GM21528 (cell line): Measurements from ENCODE around the gene SYNGR2.

Experiments
- ATAC-seq: cut with Tn5 transposase; IDR thresholded peaks from one replicate; pipeline ENCODE4 v1.9.1; 2021; ENCODE audit warnings: mild to moderate bottlenecking, moderate library complexity; ENCODE audit not compliant: unreplicated experiment, low FRiP score

The SYNGR2 gene

DNA sequence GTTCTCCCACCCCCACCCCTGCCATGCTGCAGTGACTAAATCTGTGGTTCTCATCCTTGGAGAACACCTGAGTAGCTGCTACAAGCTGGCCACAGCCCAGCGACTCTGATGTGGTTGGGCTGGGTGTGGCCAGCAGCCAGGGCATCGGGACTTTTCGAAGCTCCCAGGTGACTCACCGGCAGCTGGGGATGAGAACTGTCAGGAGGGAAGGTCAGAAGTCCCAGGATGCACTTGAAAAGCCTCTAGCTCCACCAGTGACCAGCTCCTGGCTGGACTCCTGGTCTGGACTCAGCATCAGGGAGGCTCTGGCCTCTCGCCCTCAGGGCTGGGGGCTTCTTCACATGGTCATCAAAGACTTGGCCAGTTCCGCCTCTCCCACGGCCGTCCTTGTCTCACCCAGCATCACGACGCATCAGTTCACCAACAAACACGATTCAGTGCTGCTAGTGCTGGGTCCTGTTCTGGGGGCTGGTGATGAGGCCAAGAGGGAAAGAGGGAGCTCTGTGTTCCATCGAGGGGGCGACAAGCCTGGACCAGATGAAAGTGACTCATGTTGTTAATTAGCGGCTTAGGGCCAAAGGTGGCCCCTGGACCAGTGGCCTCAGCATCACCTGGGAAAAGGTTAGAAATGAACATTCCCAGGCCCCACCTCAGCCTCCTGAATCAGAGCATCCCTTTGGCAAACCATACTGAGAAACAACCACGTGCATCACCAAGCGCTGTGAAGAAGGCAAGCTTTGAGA is 26.1 kb upstream of the SYNGR2 start:
- no peak for ATAC-seq

DNA sequence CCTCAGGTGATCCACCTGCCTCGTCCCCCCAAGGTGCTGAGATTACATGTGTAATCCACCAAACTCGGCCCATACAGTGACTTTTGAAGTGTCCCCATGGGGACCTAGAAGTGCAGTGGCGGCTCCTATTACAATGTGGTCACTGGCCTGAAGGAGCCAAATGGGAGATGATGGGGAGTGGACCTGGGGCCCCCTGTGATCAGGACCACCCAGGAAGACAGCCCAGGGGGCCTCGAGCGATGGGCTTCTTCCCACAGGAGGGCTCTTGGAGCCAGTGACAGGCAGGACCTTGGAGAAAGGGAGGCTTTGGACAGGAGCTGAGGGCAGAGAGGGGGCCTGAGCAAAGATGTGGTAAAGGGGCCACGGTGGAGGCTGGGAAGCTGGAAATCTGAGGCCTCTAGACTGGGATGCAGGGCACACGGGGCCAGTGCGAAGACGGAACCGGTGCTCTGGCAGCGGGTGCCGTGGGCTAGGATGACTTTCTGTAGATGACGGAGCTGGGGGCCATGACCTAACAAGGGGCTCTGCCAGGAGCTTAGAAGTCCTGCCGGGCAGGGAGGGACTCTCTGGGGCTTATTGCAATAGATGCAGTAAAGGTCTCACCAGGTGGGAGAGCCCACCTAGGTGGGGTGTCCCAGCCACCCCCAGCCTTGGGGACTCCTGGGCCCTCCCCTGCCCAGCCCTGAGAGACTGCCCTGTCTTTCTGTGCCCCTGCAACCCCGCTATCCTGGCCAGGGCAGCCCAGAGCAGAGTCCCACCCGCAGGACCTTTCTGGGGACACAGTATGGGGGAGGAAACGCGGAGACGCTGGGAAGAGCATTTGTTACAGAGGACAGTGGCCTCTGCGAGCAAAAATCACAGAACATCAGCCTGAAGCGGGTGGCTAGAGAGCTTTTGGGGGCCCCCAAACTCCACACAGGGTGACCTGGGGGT is 24.9 kb upstream of the SYNGR2 start:
- no peak for ATAC-seq

DNA sequence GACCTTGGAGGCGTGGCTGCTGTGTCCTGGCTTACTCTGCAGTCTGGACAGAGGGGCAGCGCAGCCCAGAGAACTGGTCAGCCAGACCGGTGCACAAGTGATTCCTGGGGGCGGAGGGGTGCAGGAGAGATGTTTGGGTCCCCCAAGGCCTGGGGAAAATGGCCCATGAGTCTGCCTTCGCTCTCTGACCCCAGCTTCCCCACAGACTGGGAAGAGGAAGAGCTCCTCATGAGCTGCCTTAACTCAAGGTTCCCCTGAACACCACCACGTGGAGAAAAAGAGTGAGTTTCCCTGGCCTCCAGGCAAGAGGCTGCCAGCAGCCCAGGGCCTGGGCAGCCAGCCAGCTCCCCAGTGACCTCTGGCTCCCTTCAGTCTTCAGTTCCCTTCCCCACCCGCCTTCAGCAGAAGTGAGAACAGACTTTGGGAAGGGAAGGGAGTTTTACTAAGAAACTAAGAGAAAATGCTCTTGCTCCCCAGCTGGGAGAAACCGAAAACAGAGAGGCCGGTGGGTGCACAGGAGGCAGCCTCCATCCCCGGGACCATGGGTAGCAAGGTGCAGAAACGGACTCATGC is 24.1 kb upstream of the SYNGR2 start:
- no peak for ATAC-seq

DNA sequence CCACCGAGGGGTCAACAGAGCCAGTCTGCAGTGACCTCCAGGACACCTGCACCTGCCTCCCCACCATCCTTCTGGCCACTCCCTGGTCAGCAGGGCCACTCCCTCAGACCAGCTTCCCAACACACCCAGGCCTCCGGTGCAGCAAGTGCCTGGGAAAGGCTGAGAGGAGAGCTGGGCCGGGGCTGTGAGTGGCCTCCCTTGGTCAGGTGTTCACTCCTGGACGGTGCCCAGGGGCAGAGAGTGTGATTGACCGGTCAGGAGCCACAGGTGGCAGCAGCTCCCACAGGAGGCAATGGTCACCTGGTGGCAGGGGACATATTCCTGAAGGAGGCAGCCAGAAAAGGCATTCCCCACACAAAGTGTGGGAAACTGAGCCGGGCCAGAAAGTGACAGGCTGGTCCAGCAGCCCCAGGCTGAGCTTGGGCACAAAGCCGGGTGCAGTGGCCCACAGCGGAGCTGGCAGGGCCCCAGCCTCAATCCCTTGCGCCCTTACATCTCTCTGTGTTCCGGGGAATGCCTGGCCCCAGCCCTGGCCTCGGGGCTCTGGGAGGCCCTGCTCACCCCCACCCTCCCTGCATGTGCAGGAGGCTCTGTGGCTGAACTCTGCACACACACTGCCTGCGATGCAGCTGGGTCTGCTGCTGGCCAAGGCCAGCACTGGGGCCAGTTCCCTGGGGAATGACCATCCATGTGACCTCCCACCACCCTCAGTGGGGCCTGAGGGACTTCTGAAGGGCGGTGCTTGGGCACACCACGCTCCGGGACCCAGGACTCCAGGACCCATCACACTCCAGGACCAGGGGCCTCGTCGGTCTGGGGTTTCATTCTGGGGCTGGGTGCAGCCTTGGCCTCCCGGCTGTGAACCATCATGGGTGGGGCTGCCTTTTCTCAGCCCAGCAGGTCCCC is 23.4 kb upstream of the SYNGR2 start:
- ATAC-seq: no peak

DNA sequence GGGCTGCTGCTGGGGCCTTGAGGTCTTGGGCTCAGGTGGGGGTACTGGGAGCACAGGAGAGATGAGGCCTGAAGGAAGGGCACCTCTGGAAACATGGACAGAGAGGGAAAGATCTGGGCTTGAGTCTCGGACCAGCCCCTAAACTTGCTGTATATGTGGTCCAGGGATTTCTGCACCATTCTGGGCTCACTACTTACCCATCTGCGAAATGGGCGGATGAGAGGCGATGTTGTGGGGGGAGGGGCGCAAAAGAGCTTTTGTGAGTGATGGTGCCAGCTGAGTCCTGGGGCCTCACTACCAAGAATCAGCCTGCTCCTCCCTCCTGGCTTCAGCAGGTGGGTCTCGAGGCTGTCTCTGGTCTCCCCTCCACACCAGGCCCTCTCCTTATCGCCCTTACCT is 21.9 kb upstream of the SYNGR2 start:
- no peak for ATAC-seq

DNA sequence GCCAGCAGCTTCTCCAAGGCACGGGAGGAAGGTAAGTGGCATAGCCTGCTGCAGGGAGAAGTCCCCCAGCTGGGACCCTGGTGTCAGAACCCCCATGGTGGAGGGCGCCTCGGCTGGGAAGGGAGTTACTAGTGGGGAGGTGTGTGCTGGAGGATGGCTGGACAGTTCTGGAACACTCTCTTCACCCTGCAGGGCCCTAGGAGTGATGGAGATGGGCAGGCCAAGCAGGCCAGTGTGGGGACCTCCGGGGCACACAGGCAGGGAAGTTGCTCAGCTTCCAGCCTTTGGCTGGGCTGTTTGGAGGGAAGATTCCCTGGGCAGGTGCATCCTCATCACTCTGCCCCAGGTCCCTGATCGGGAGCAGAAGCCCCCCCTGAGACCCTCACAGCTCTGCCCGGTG is 21.5 kb upstream of the SYNGR2 start:
- no peak for ATAC-seq

DNA sequence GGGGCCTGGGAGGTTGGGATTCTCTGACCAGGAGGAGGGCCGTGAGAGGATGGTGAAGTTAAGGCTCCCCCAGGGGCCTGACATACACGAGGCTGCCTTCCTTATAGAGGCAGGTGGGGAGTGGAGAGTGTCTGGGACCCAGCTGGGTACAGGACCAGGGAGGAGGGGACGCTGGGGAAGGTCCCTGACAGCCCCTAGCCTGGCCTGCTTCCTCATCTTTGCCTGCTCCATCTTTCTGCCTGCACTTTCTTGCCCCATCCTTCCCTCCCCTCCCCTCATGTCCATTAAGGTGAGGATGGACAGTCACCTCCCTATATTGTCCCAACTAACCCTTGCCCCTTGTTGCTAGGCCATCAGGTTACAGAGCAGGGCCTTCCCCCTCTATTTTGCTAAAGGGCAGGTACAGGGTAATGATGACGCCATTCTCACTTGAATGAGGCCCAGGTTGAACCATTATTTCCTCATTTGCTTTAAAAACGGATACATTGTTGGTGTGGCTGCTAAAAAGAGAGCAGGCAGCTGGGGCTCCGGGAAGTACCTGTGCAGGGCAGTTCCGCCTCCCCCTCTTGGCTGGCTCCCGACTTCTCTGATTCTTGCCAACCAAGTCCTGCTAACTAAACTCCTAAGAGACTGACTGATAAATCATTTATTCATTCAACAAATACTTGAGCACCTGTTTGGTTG is 20.9 kb upstream of the SYNGR2 start:
- ATAC-seq: no peak

DNA sequence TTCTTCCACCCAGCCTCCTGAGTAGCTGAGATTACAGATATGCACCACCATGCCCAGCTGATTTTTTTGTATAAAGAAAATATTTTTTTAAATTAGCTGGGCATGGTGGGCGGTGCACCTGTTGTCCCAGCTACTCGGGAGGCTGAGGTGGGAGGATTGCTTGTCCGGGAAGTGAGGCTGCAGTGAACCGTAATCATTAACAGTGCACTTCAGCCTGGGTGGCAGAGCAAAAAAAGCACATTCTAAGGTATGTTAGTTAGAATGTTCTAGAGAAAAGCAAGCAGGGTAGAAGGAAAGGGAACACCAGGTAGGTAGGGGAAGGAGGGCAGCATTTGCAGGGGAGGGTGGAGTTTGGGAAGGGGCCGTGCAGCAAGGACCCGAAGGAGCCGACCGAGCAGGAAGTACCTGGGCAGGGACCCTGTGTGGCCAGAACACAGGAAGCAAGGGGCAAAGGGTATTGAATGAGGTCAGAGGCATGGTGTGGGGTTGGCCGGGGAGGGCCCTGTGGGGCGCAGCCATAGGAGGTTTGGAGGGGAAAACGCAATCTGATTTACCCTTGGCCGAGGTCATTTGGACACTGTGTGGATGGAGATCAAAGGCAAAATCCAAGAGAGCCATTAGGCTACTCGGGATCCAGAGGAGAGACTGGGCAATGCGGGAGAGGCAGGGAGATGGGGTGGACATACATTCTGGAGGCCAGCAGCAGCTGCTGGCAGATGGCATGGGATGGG is 19.9 kb upstream of the SYNGR2 start:
- ATAC-seq: no peak

DNA sequence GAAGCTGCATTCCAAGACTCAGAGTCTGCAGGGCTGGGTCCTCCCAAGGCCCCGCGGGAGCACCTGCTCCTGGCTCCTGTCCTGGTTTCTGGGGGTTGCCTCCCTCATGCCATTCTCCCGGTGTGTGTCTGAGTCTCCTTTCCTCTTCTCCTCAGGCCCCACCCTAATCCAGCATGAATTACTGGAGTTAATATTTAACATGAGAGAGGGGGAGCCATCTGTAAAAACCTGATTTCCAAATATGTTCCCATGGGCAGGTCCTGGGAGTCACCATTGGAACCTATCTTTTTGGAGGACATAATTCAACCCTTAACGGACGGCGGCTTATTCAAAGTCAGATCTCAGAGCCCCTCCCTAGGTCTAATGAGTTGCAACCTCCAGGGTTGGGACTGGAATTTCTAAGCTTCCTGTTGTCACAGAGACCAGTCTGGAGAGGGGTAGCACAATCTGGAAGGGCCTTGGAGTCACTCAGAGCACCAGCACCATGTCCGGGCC is 16.8 kb upstream of the SYNGR2 start:
- no peak for ATAC-seq

DNA sequence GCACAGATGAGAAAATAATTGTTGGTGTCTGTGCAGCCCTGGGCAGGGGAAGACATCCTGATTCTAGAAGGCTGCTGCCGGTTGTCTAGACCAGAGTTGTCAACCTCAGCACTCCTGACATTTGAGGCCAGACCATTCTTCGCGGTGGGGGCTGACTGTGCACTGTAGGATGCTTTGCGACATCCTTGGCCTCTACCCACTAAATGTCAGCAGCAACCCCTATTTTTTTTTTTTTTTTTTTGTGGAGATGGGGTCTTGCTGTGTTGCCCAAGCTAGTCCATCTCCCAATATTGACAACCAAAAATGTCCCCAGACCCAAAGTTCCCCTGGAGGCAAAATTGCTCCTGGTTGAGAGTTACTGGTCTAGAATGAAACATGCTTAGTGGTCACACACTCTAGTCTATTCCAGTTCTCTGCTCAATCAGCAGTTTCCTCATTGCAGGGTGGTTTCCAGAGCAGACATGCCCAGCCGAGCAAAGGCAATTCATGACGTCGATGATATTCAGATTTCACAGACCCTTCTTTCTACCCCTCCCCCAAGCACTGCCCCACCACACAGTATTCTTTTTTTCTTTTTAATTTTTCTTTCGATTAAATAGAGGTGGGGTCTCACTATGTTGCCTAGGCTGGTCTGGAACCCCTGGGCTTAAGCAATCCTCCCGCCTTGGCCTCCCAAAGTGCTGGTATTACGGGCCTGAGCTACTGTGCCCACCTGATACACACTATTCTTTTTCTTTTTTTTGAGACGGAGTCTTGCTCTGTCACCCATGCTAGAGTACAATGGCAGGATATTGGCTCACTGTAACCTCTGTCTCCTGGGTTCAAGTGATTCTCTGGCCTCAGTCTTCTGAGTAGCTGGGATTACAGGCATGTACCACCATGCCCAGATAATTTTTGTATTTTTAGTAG is 13.2 kb upstream of the SYNGR2 start:
- peak; percentile 47 for ATAC-seq

DNA sequence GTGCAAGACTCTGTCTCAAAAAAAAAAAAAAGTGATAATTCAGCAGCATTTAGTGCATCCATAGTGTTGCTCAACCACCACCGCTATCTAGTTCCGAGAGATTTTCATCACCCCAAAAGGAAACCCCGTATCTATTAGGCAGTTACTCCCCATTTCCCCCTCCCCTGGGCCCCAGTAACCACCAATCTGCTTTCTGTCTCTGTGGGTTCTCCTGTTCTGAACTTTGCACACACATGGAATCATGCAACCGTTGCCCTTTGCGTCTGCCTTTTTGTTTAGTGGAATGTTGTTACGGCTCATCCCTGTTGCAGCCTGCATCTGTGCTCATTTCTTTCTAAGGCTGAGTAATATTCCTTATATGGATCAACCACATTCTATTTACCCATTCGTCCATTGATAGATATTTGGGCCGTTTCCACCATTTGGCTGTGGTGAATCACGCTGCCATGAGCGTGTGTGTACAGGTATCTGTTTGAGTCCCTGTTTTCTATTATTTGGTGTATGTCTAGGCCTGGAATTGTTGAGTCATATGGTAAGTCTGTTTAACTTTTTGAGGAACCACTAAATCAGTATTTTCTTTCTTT is 8.7 kb upstream of the SYNGR2 start:
- no peak for ATAC-seq

DNA sequence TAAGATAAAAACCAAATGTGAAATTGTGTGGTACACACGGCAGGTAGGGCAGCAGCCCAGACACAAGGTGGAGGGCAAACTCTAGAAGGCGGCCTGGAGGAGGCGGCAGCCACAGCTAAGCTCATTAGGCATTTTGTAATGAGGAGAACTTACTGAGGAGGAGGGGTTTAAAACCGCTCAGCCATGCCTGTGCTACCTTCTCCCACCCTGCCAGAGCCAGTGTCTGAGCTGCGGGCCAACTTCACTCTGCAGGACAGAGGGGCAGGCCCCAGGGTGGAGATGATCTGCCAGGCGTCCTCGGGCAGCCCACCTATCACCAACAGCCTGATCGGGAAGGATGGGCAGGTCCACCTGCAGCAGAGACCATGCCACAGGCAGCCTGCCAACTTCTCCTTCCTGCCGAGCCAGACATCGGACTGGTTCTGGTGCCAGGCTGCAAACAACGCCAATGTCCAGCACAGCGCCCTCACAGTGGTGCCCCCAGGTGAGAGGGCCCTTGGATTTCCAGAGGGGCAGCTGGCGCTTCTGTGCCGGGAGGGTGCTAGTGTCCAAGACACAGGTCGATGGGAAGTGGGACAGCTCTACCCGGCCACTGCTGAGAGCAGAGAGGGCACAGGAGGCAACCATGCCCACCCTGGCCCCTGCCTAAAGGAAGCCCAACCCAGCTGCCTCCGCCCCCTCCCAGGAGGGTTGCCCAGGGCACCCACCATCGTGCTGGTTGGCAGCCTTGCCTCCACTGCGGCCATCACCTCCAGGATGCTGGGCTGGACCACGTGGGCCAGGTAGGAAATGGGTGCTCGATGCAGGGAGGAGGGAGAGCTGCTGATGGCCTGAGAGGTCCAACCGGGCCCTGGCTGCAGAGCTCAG is 4.3 kb upstream of the SYNGR2 start:
- no peak for ATAC-seq

DNA sequence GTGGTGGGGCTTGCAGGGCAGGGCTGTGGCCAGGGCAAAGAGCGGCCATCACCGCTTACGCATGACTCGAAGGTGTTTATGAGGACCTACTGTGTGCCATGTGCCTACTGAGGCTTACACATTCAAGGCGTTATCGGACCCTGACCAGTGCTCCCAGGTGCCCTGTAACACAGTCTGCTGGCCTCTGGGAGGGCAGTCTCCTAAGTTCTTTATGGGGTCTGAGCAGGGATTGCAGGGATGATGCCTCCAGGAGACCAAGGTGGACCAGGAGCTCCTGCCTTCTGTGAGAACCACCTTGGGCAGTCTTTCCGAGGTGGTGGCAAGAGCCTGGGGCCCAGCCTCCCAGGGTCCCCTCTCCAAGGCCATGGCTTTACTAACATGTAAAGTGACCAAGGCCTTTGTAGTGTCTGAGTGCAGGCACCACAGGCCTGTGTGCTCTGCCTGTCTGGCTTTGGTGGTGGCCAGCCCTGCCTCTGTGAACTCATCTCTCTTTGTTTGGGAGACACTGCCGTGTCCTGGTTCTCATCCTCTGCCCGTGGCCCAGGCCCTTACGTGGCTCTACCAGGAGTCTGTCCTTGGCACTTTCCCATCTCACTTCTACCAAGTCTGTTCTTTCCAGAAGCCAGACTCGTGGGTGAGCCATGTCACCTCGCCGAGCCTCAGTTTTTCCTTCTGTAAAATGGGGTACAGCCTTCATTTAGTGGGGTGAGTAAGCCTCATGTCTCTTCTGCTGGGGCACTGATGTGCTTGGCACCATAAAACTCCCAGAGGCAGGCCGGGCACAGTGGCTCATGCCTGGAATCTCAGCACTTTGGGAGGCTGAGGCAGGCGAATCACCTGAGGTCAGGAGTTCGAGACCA is 3.4 kb upstream of the SYNGR2 start:
- ATAC-seq: no peak

DNA sequence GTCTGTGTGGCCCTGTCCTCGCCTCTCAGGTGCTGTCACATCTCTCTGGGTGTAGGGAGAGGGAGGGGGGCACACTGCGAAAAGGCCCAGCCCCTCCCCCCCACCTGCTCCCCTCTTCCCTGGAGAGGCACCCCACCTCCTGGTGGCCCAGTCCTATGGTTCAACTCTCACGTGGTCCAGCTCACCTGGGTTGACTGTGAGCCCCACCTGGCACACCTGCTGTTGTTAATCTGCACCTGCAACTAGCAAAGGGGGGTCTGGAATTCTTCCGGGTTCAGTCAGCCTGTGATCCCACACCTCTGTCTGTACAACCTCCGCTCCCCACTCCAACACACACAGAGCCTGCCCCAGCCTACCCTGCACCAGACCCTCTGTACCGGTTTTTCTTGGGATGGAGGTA is 2.0 kb upstream of the SYNGR2 start:
- ATAC-seq: no peak

DNA sequence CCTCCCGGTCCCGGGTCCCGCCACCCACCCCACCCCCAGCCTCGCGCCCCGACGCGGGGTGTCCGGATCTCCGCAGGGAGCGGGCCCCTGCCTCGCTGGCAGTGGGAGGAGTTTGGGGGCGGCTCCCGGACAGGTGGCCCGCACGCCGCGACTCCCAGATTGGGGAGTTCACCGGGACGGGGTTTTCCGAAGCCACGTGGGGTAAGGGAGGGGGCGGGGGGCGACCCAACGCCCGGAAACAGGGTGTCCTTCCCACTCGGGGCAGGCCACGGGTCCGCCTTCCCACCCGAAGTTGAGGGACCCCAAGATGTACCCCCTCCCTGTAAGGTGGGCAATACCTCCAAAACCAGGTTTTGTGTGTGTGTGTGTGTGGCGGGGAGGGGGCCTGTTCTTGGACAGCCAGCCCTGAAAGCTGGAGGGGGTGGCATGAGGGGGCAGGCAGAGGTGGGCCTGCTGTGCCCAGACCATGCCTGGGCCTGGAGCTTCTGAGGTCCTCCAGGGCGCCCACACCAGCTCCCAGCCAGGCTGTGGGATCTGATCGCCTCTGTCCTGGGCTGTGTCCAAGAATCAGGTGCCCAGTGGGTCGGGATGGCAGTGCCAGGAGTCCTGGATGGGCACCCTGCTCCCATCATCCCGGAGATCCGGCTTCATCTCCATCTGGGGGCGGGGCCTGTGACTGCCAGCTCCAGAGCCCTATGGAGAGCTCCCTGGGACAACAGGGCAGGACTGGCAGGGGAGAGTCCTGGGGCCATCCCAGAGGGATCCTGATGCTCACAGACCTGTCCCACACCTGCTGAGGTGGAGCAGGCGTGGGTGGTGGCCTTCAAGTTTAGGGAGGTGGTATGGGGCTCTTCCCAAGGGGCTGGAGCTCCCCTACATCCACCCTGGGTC is 767 bp downstream of the SYNGR2 start:
- ATAC-seq: no peak
